K562 (cell line): ENCODE data around the gene ARID3C. TPM values are rescaled to one million over a fixed set of nuclear protein-coding genes. Genes with fewer than 3 reads are reported as not detected.

Experiments
- CEBPB ChIP-seq: fragments of 450-650 bp; IDR thresholded peaks from 2 replicates; pipeline ENCODE4 v1.6.1; 2016; ENCODE audit warnings: missing genetic modification characterization, missing compliant biosample characterization
- REST ChIP-seq, 2 experiments: fragments of 450-650 bp; formaldehyde crosslinking in 1 of 2; IDR thresholded peaks; 2 replicates each; pipeline versions ENCODE4 v1.4.0 to v1.6.1; 2014 to 2020; ENCODE audit warnings: mild to moderate bottlenecking in 2 of 2, borderline replicate concordance in 1 of 2, low read depth in 1 of 2
- TAF7 ChIP-seq: fragments of 450-650 bp; IDR thresholded peaks from 2 replicates; pipeline ENCODE4 v1.6.1; 2016; ENCODE audit warnings: missing genetic modification characterization, missing compliant biosample characterization
- TGIF2 ChIP-seq: sonication (generic); formaldehyde crosslinking; IDR thresholded peaks from 2 replicates; pipeline ENCODE4 v1.8.1; 2022; ENCODE audit warnings: mild to moderate bottlenecking, missing genetic modification reagents, moderate library complexity
- ZNF584 ChIP-seq: fragments of 200-800 bp; sonication (Bioruptor generic); IDR thresholded peaks from 2 replicates; pipeline ENCODE4 v1.6.1; 2016; ENCODE audit warnings: low read depth, mild to moderate bottlenecking, missing genetic modification characterization, missing compliant biosample characterization
- polyA plus RNA-seq, 8 experiments: library from polyadenylated mRNA; depleted of rRNA in 4 of 8; stranded (reverse) in 5 of 8; unstranded in 3 of 8; fragments of >200 nt; fragmentation: Nextera tagmentation in 2 of 8; fragmentation: Illumina TruSeq in 1 of 8; extraction: Ambion mirVana in 2 of 8; extraction: Trizol in 1 of 8; gene quantifications; 2 replicates each; pipeline versions ENCODE4 v1.2.1 to v1.2.3, GENCODE V29; 2011 to 2014; ENCODE audit warnings: inconsistent platforms in 1 of 8, missing spikeins in 1 of 8
- total RNA-seq, 7 experiments: library from RNA; depleted of rRNA in 6 of 7; stranded (reverse); fragments of >200 nt in 6 of 7; fragmentation: Illumina TruSeq in 2 of 7; extraction: Trizol in 2 of 7; gene quantifications; 2 replicates each; pipeline versions ENCODE4 v1.2.1 to v1.2.3, GENCODE V29; 2011 to 2021; ENCODE audit warnings: low replicate concordance in 1 of 7

The ARID3C gene
- total and polyA plus RNA-seq, 9 of the 15 experiments (the other 6 are each of a cell fraction or from before 2014, with no cell fraction given): not detected

GRCh38 chr9:34662526-34663302, 33.8 kb upstream of the ARID3C start, which contains the start of gene CCL27 (continued):
- TF ChIP-seq TGIF2 (CRISPR knock-in tag) (no peak), TAF7 (tag) (no peak), REST (IDR thresholded peaks at IDR 0.05; ENCODE audit: borderline replicate concordance) (no peak), REST (CRISPR knock-in tag; IDR thresholded peaks at IDR 0.05; ENCODE audit: low read depth) (no peak), CEBPB (no peak), ZNF584 (CRISPR knock-in tag) (no peak)
- TF ChIP-seq, all 486 proteins: peak for 0
